ENCODE data around the gene MAP7.
A peak's percentile ranks its signal among the peaks of the same experiment; 100 is the strongest.
"Not testable (repeated sequence)": the region's sequence is repeated elsewhere in the genome, so short reads cannot be mapped to it uniquely, and the experiment has no call there.

Gene MAP7

DNA sequence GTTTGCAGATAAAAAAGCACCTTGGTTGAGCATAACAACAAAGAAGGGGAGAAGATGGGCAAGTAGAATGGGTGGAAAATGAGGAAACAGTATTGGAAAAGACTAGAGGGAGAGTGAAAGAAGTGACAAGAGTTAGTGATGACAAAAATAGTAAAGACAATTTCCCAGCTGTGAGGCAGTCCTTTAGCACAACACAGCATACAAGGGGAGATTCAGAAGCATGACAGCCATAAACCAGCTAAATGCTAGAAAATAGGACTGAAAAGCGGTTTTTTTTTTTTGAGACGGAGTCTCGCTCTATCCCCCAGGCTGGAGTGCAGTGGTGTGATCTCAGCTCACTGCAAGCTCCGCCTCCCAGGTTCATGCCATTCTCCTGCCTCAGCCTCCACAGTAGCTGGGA lies 174.4 kb downstream of the MAP7 start:
- DNase-seq, result not testable (repeated sequence)

DNA sequence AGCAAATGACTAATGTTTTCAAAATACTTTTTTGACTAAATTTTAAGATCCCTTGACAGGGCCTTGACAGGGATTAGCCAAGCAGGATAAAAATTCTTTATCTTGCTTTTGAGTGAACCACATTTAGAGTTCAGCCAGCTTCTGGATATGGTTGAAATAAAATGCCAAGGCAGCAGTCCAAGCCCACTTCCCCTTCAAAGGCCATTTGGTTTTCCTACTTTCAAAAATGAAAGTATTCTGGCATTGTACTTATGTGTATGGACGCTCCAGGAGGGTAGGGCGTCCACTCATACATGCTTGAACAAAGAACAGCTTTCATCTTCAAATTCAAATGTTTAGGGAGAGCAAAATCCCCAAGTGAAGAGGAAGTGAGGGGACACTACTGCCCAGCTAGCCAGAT lies 178.3 kb downstream of the MAP7 start:
- no peak for DNase-seq

DNA sequence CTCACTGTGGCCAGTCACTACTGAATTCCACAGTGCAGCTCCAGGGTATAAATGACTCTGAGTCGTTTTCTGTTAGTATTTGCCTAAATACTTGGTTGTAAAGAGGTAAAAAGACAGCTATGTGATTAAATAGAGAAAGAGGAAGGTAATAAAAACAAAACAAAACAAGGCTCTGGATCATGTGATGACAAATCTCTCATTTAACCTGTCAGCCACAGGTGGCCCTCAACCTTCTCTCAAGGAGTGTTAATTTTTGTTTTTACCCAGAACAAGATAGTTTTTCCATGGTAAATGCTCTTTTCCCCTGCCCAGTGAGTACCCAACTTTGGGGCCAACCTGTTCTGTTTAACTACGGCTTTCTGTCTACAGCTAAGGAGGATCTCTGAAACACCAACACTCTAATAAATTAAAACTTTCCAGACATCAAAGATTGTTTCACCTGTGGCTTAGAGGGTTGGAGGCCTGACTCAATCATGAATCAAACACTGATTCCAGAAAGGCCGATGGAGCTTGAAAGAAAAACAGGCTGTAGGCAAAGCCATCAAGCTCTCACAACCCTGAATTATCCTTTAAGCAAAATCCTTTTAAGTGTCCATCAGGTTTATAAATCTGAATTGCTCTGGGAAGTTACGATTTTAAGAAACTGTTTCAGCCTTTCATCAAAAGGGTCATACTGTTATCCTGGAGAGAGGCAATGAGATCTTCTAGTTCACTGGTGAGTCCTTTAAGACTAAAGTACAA lies 179.1 kb downstream of the MAP7 start:
- no peak for DNase-seq

DNA sequence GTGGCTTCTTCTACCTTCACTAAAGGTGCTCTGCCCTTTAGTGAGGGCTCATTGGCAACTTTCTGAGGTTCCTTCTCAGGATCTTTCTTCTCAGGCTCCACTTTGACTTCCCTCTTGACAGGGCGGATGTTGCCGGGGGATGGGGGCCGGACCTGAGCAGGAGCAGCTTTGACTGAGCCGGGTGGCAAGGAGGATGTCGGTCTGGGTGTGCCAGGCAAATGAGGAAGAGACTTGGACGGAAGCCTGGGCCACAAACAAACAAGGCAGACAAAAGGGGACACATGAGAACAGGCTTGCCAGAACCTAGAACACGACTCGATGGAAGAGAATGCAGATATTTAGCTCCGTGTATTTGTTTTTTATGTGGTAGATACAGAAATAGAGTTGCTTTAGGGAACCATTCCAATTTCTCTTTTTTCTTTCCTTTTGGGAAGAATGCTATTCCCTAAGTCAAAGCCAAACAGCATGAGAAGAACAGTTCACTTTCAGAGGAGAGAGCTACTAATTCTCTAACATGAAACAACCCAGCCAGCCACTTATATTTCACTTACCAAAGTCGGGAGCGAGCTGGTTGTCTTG lies 184.4 kb downstream of the MAP7 start:
- peak; percentile 5 for DNase-seq

DNA sequence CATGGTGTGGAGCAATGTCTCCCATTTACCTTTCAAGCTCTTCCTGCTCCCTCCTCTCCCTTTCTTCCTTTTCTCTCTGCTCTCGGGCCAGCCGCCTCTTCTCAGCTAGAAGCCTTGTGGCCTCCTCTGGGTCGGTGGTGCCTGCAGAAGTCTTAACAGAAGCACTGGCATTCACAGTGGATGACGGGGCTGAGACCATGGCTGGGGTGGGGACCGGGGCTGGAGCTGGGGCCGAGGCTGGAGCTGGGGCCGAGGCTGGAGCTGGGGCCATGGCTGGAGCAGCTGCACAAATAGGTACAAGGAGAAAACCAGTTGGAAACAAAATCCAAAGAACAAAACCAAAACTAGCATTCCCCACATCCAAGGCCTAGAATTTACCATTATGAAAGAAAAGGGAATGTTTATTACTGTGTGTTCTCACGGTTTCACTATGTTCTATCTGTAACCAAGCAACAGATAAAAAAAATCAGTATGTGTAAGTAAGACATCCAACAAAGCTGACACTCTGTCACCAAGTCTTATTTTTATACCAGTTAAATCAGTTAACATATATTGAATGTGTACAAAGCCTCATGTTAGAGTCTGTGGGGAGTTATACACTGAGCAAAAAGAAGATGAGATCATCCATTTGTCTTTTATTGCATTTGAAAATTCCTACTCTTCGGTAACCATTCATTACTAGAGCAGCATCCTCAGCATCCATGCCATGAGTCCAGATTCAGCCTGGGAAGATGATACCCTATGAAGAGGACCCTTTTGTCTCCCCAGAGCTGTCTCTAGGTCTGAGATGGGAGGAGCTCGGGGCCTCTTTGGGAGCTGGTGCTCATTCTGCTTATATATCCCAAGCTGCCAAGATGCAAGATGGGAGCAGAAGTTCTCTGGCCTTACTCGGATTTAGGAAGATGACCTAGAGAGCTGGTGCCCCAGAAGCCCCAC lies 187.5 kb downstream of the MAP7 start:
- DNase-seq, result no peak

DNA sequence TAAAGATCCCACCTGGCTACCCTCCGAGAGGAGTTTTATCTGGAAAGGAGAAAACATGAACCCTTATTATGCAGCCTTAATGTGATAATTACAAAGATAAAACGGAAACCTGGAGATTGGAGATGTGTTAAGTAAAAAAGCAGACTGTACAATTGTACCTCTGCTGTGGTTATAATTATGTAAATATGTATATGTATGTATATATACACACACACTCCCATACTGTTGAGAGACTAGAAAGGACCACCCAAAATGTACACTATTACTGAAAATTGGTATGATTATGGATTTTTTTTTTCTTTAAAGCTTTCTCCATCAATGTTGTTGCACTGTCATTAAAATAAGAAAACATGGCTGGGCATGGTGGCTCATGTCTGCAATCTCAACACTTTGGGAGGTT lies 188.4 kb downstream of the MAP7 start:
- DNase-seq, result no peak

DNA sequence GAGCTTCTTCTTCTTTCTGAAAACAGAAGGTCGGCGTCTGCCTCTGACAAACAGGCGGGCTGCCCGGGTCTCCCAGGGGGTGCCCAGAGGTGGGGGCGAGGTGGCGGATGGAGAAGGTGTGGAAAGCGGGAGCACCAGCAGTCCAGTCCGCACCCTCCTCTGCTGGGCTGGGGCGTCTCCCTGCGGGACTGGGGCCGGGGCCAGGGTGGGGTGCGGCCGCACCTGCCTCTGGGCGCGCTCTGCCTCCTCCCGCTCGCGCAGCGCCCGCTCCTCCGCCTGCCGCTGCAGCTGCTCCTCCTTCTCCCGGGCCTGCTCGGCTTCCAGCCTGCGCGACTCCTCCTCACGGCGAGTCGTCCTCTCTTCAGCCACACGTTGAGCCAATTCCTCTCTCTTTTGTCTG lies 189.4 kb downstream of the MAP7 start:
- no peak for DNase-seq

DNA sequence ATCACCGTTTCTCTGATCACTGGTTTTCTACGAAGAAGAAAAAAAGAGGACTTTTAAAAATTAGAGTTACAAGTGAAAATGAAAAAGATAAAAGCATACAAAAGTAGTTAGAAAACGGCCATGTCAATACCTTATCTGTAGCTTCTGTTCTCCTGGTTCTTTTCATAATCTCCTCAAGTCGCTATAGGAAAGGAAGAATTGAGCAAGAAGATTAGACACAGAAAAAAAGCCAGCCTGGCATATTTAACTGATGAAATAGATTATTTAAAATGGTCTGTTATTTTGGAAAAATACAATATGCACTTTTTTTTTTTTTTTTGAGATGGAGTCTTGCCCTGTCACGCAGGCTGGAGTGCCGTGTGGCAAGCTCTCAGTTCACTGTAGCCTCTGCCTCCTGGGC lies 190.4 kb downstream of the MAP7 start:
- no peak for DNase-seq

DNA sequence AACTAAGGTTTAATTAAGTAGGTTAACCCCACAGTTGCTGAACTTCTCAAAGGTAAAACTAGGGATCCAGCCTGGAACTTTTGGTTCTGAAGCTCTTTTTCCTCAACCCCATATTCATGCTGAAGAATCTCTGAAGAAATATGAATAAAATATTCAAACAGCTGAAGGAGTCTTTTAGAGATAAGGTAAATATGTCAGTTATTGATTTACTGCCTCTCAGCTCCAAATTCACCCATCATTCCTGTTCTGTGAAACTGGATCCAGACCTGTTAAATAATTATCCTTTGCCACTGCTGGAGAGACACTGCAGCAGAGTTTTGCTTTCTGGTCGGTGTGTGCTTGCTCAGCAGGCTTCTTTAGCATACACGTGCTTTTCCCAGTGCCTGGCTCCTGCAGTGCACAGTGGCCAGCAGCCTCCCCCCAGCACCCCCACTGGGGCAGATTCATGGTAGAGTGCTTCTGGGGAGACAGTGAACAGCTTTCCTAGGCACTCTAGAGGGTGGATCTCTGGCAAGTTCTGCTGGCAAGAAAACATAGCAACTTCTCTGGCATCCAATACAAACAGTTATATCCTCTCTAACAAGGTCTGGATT lies 198.6 kb downstream of the MAP7 start:
- no peak for DNase-seq

DNA sequence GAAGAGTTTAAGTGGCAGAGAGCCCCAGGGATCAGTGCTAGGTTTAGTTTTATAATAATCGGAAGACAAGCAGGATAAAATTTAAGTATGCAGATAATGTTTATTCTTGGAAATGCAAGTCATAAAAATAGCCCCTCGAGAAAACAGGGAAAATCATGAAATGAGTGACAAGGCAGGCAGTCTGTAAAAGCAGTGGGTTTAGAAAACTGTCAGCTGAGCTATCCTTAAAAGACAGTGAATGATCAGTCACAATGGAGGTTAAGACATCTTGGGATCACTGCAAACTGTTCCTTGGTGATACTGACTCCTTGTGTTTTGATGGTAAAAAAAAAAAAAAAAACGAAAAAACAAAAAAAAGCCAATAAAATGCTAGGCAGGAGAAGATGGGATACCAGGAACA lies 199.3 kb downstream of the MAP7 start:
- DNase-seq, result no peak

DNA sequence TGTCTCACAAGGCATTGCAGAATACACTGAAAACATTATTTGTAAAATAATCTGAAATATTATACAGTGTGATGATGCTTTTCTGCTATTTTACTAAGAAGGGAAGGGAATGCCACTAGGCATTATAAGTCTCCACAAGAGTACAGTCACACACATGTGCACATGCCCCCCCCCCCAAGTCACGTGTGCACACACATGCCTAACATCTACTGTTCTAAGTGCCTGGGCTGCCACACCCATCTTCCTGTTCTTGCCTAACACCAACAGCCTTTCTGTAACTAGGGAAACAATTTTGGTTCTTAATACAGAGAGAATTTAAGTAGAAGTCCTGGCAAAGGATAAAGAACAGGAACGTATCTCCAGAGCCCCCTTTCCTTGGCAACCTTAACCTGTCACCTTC lies 202.4 kb downstream of the MAP7 start:
- DNase-seq, result no peak

DNA sequence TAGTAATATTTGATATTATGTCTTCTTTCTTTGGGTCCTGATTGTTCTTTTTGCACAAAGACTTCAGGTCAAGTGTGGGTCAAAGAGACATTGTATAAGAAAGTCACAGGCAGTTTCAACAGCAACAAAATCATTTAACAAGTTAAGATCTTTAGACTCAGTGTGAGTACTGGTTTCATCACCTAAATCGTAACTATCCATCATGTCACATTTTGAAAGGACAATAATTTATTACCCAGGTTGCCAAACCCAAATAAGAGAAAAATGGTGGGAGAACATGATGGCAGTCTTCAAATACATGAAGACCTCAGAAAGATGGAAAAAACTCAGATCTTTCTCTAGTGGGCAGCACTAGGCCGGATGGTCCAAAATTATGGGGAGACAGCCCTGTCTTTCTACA lies 205.1 kb downstream of the MAP7 start:
- DNase-seq, result no peak

DNA sequence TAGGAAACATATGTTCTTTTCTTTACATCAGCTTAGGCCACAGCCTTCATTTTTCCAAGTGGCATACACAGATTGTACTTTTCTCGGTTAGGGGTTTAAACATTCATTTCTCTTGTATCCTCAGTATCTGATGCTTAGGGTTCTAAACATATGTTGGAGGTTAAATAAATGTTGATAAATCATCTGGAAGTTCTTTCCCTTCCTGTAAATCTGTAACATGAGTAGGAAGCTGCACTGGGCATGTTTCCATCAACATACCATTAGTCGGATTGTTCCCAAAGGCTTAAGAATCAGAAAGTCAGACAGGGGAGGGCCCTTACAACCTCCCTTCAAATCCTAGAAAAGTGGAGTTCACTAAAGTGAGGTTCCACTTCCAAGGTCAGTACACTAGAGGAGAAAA lies 205.8 kb downstream of the MAP7 start:
- DNase-seq, result peak; percentile 75

DNA sequence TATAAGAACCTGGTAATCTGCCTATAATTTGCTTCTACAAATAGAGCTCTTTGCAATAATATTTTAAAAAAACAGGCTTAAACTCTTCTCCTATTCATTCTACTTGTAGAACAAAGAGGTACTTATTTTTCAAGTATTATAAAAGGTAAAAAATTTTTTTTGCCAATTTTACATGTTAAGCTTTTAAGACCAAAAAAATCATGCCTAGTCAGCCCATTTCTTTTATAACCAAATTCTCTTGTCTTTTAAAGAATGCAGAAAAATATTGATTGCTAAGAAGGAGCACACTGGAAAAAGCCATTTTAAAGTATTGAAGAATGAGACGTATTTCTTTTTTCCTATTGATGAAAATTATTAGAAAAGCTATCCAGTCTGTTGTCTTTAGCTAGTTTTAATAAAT lies 206.5 kb downstream of the MAP7 start:
- DNase-seq, result no peak

DNA sequence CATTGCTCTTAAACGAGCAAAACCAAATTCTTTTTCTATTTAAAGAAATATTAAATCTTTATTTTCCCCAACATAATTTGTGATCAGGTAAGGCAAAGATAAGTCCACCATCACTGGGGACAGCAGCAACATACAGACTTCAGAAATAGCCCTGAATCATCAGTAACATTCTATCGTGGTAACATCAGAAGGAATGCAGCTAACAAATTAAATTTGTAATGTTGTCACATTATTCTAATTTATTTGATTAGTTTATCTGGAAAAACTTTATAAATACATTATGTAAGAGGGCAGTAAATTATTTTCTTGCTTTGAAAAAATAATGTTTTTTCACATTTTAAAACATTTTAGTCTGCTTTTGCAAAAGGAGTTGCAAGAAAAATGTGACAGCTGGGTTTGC lies 206.9 kb downstream of the MAP7 start:
- no peak for DNase-seq

DNA sequence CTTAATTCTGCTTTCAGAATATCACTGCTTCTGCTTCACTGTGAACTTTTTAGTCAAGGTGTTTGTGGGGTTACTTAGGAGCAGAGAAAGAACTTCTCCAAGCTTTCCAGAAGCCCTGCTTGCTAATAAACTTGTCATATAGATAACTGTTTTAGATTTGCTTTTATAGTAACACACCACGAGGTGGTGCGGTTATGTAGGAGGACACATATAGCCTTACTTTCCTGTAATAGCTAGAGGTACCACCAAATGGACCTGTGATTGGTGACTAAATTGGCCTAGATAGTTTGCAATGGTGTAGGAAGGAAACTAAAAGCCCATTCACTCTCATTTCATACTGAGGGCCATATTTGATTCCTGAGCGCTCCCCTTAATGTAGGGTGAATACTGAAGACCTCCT lies 208.3 kb downstream of the MAP7 start:
- DNase-seq, result no peak

DNA sequence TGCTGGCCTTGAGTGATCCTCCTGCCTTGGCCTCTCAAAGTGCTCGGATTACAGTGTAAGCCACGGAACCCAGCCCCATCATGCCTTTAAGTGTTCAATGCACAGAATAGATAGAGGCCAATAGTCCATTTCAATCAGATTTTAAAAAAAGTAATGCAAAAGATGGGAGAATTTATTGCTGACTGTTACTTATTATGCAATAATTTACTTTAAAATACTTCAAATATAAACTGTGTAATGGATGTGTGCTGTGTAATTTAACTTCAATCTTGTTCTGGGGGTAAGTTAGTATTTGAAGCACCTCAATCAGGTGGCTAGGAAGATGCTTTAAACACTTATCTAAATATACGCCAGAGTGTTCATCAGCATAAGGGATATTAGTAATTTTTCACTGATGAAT lies 208.9 kb downstream of the MAP7 start:
- no peak for DNase-seq

DNA sequence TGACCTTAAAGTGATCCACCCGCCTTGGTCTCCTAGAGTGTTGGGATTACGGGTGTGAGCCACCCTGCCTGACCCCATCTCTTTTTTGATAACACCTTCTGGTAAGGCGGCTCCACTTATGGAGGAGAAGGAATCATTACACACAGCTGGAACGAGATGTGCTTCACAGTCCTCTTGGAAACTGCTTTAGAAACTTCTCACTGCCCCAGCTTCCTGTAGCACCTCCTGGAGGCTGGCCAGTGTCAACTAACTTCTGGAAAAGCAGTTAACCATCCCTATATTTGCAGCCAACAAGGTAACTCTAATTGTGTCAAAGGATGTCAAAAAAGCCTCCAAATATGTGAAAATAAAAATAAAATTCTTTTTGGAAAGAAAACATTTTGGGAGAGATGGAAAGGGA lies 211.7 kb downstream of the MAP7 start:
- DNase-seq, result no peak

DNA sequence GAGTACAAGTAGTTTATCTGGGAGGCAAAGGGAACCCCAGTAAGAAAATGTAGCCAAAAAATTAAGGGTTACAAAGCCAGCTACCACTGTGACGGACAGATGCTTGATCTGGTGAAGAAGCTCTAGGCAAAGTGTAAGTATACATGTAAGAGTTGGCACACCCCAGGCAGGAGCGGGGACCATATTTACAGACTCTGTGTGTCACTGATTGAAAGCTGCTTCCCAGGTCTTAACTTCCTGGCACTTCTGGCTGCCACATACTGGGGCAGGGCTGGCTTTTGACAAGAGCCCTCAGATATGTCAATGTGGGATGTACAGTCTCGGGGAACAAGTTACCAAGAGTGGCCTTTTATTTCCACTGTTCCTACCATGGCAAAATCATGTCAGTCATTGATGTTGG lies 212.6 kb downstream of the MAP7 start:
- no peak for DNase-seq

DNA sequence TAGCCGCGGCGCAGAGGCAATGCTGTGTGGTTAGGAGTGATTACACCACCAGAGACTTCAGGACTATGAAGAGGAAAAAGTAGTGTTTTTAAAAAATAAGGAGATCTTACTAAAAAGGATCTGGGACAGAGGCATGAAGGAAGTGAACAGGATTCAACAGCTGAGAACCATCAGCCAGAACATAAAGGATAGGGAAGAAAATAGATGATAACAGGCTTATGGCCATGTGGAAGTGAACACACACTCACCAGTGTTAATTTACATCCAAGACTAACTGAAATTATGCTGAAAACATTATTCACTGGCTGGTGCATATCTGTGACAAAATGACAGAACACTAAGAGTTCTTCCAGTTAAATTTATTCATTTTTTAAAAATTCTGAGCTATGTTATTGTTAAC lies 213.1 kb downstream of the MAP7 start:
- DNase-seq, result no peak

DNA sequence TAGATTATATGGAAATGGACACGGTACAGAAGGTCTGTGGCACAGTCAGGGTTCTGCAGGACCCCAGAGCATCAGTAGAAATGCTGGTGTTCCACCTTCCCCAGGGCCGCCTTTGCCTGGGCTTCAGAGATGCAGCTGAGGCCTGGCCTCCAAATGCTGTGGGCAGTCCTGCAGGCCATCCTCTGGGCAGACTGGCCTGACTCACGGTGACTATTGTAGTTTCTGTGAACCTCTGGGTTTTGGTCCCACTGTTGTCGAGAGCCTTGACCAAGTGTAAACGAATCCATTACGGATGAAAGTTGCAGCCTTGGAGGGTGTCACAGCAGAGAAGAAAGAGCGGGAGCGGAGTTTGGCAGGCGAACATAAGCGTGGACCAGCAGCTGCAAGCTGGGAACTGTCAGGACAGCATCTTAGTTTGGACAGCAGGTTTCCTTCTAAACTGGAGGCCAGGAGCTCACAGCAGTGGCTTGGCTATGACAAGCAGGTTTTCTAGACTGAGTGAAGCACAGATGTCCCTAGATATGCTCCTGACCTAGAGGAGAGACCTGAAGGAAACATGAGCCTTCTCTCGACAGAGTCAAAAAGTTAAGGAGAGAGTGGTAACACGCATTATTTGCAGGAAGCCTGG lies 214.4 kb downstream of the MAP7 start:
- no peak for DNase-seq

DNA sequence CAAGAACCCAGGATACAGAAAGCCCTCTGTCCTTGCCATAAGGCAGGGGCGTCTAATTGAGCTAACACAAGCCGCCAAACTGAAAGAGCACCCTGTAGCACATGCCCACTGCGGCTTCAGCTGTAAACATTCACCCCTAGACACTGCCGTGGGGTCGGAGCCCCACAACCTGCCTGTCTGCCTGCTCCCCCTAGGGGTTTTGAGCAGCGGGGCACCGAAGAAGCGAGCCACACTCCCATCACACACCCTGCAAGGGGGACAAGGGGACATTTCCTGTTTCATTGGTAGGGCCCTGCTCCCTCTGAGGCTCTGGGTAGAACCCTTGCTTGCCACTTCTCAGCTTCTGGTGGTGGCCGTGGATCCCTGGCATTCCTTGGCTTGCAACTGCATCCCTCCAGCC lies 215.4 kb downstream of the MAP7 start:
- DNase-seq, result no peak

DNA sequence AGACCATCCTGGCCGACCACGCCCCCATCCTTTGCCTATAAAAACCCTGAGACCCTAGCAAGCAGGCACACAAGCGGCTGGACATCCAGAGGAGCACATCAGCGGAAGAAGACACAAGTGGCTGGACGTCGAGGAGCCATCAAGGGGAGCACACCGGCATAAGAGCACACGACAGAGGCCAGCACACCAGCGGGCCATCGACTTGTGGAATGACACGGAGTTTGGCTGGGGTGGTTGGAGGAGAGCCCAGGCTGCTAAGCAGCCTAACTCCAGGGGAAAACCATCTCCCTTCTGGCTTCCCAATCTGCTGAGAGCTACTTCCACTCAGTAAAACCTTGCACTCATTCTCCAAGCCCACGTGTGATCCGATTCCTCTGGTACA lies 215.8 kb downstream of the MAP7 start:
- no peak for DNase-seq
